ENCODE measurements around the gene PDPN. TPM values are rescaled to one million over a fixed set of nuclear protein-coding genes. Genes with fewer than 3 reads are reported as not detected.

The PDPN gene
- total and polyA plus RNA-seq, 2 experiments from 2014 or later, result 67.3 to 82.8 TPM

DNA sequence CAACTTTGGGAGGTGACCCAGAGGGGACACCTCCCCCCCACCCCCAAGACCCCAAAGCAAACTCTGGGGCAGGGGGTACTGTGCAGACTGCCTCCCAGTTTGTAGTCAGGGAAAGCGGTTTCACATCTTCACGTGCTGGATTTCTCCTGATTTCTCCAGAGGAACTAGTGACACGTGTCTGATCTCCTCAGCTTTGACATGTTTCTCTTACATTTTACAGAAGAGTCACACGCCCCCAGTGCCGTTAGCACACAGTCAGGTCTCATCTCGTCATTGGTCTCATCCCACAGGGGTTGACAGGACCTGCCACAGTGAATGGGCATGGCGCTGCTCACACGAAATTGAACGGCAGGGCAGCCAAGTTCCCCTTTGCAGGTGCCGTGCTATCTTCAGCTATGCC, 11.8 kb downstream of the PDPN start:
- H3K36me3 ChIP-seq (ENCODE audit: insufficient read depth), result peaks cover 5% of the 10 kb centered on the region
- peaks cover 3% of the 10 kb centered on the region for H3K27me3 Mint-ChIP-seq (ENCODE audit: insufficient read depth, low read depth, poor library complexity)
- TF ChIP-seq, protein P1, sequence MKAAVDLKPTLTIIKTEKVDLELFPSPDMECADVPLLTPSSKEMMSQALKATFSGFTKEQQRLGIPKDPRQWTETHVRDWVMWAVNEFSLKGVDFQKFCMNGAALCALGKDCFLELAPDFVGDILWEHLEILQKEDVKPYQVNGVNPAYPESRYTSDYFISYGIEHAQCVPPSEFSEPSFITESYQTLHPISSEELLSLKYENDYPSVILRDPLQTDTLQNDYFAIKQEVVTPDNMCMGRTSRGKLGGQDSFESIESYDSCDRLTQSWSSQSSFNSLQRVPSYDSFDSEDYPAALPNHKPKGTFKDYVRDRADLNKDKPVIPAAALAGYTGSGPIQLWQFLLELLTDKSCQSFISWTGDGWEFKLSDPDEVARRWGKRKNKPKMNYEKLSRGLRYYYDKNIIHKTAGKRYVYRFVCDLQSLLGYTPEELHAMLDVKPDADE (IDR thresholded peaks at IDR 0.05), result no peak
- TF ChIP-seq CREB1 (CRISPR knock-in tag; IDR thresholded peaks at IDR 0.05; ENCODE audit: low read depth), result no peak
- TF ChIP-seq ZNF331 (CRISPR knock-in tag; IDR thresholded peaks at IDR 0.05; ENCODE audit: low read depth), result no peak
- TF ChIP-seq EZH2 (IDR thresholded peaks at IDR 0.05; ENCODE audit: low read depth, unreplicated experiment), result no peak
- no peak for TF ChIP-seq ZNF114 (CRISPR knock-in tag; IDR thresholded peaks at IDR 0.05)
- TF ChIP-seq STAT1 (IDR thresholded peaks at IDR 0.05; ENCODE audit: unreplicated experiment), result no peak
- no peak for TF ChIP-seq JUNB (IDR thresholded peaks at IDR 0.05; ENCODE audit: unreplicated experiment)
- TF ChIP-seq, protein P2, sequence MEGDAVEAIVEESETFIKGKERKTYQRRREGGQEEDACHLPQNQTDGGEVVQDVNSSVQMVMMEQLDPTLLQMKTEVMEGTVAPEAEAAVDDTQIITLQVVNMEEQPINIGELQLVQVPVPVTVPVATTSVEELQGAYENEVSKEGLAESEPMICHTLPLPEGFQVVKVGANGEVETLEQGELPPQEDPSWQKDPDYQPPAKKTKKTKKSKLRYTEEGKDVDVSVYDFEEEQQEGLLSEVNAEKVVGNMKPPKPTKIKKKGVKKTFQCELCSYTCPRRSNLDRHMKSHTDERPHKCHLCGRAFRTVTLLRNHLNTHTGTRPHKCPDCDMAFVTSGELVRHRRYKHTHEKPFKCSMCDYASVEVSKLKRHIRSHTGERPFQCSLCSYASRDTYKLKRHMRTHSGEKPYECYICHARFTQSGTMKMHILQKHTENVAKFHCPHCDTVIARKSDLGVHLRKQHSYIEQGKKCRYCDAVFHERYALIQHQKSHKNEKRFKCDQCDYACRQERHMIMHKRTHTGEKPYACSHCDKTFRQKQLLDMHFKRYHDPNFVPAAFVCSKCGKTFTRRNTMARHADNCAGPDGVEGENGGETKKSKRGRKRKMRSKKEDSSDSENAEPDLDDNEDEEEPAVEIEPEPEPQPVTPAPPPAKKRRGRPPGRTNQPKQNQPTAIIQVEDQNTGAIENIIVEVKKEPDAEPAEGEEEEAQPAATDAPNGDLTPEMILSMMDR (conservative IDR thresholded peaks at IDR 0.05; ENCODE audit: low read depth in 2 of 2), result no peak
- TF ChIP-seq, protein P3, sequence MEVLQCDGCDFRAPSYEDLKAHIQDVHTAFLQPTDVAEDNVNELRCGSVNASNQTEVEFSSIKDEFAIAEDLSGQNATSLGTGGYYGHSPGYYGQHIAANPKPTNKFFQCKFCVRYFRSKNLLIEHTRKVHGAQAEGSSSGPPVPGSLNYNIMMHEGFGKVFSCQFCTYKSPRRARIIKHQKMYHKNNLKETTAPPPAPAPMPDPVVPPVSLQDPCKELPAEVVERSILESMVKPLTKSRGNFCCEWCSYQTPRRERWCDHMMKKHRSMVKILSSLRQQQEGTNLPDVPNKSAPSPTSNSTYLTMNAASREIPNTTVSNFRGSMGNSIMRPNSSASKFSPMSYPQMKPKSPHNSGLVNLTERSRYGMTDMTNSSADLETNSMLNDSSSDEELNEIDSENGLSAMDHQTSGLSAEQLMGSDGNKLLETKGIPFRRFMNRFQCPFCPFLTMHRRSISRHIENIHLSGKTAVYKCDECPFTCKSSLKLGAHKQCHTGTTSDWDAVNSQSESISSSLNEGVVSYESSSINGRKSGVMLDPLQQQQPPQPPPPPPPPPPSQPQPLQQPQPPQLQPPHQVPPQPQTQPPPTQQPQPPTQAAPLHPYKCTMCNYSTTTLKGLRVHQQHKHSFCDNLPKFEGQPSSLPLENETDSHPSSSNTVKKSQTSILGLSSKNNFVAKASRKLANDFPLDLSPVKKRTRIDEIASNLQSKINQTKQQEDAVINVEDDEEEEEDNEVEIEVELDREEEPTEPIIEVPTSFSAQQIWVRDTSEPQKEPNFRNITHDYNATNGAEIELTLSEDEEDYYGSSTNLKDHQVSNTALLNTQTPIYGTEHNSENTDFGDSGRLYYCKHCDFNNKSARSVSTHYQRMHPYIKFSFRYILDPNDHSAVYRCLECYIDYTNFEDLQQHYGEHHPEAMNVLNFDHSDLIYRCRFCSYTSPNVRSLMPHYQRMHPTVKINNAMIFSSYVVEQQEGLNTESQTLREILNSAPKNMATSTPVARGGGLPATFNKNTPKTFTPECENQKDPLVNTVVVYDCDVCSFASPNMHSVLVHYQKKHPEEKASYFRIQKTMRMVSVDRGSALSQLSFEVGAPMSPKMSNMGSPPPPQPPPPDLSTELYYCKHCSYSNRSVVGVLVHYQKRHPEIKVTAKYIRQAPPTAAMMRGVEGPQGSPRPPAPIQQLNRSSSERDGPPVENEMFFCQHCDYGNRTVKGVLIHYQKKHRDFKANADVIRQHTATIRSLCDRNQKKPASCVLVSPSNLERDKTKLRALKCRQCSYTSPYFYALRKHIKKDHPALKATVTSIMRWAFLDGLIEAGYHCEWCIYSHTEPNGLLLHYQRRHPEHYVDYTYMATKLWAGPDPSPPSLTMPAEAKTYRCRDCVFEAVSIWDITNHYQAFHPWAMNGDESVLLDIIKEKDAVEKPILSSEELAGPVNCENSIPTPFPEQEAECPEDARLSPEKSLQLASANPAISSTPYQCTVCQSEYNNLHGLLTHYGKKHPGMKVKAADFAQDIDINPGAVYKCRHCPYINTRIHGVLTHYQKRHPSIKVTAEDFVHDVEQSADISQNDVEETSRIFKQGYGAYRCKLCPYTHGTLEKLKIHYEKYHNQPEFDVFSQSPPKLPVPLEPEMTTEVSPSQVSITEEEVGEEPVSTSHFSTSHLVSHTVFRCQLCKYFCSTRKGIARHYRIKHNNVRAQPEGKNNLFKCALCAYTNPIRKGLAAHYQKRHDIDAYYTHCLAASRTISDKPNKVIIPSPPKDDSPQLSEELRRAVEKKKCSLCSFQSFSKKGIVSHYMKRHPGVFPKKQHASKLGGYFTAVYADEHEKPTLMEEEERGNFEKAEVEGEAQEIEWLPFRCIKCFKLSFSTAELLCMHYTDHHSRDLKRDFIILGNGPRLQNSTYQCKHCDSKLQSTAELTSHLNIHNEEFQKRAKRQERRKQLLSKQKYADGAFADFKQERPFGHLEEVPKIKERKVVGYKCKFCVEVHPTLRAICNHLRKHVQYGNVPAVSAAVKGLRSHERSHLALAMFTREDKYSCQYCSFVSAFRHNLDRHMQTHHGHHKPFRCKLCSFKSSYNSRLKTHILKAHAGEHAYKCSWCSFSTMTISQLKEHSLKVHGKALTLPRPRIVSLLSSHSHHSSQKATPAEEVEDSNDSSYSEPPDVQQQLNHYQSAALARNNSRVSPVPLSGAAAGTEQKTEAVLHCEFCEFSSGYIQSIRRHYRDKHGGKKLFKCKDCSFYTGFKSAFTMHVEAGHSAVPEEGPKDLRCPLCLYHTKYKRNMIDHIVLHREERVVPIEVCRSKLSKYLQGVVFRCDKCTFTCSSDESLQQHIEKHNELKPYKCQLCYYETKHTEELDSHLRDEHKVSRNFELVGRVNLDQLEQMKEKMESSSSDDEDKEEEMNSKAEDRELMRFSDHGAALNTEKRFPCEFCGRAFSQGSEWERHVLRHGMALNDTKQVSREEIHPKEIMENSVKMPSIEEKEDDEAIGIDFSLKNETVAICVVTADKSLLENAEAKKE (CRISPR knock-in tag; IDR thresholded peaks at IDR 0.05), result no peak
- no peak for TF ChIP-seq NANOG (IDR thresholded peaks at IDR 0.05; ENCODE audit: borderline replicate concordance)
- TF ChIP-seq POLR2AphosphoS5 (IDR thresholded peaks at IDR 0.05; ENCODE audit: low read depth), result no peak
- TF ChIP-seq EZH2phosphoT487 (IDR thresholded peaks at IDR 0.05; ENCODE audit: unreplicated experiment), result no peak
- no peaks in the 10 kb centered on the region for H3K27me3 ChIP-seq (ENCODE audit: insufficient read depth)
- H3K4me1 ChIP-seq (ENCODE audit: insufficient read depth), result peaks cover 16% of the 10 kb centered on the region
- H3K9me2 ChIP-seq (ENCODE audit: insufficient read depth), result no peaks in the 10 kb centered on the region
- peak overlapping the region; percentile 65; the same call in 1 of the 2 replicates for H3K27ac Mint-ChIP-seq
- no peak overlapping the region for H3K27ac ChIP-seq (ENCODE audit: low read depth)
- H3K79me2 ChIP-seq (replicated peaks; ENCODE audit: insufficient read depth), result peaks cover 97% of the 10 kb centered on the region
- H3K36me3 Mint-ChIP-seq (ENCODE audit: low read depth), result peaks cover 41% of the 10 kb centered on the region
- H2AFZ ChIP-seq, result no peak overlapping the region
- peaks cover 41% of the 10 kb centered on the region for H4K20me1 ChIP-seq (replicated peaks; ENCODE audit: insufficient read depth)
- no peak overlapping the region for H3K4me3 ChIP-seq
- H3K4me1 Mint-ChIP-seq, result peaks cover 32% of the 10 kb centered on the region
- no peaks in the 10 kb centered on the region; the same call in 1 of the 2 replicates for H3F3A ChIP-seq (replicated peaks; ENCODE audit: low read depth)
- DNase-seq (ENCODE audit: low spot score) (no peak), ATAC-seq (no peak)
- no peak overlapping the region for H3K4me2 ChIP-seq
- no peaks in the 10 kb centered on the region for H3K9me3 Mint-ChIP-seq
- no peak overlapping the region for H3K4me3 Mint-ChIP-seq

Measured in GM23338 (cell line).